Heart left ventricle (tissue), 16 donors: ENCODE measurements around the gene IL15RA. TPM values are rescaled to one million over a fixed set of nuclear protein-coding genes. Genes with fewer than 3 reads are reported as not detected.
A peak's percentile ranks its signal among the peaks of the same experiment; 100 is the strongest.
"Not testable (repeated sequence)": the region's sequence is repeated elsewhere in the genome, so short reads cannot be mapped to it uniquely, and the experiment has no call there.

Source experiments
- ATAC-seq, 4 donors: fragments of 200-7000 bp; cut with Tn5 transposase; one replicate each; pipeline ENCODE4 v1.9.1; 2020 to 2022; ENCODE audit warnings: moderate library complexity in 4 of 4, mild to moderate bottlenecking in 3 of 4, moderate number of reproducible peaks in 1 of 4
- DNase-seq, 5 donors: peaks; one replicate each; pipeline ENCODE4 v3.0.0-alpha.2; 2020
- H3K27ac ChIP-seq, 12 donors: fragments of 200-600 bp; sonication (generic) in 4 of 12; one replicate each; pipeline versions ENCODE4 v1.5.0 to v1.8.0; 2016 to 2022; ENCODE audit warnings: mild to moderate bottlenecking in 2 of 12
- H3K27me3 ChIP-seq, 9 donors: fragments of 200-600 bp; sonication (generic) in 2 of 9; one replicate each; pipeline versions ENCODE4 v1.5.1 to v1.8.0; 2016 to 2022; ENCODE audit warnings: mild to moderate bottlenecking in 3 of 9
- H3K36me3 ChIP-seq, 9 donors: fragments of 200-600 bp; sonication (generic) in 2 of 9; one replicate each; pipeline versions ENCODE4 v1.5.0 to v1.8.0; 2018 to 2022; ENCODE audit warnings: mild to moderate bottlenecking in 2 of 9
- H3K4me1 ChIP-seq, 12 donors: fragments of 200-600 bp; sonication (generic) in 4 of 12; one replicate each; pipeline versions ENCODE4 v1.5.0 to v1.8.0; 2016 to 2022; ENCODE audit warnings: mild to moderate bottlenecking in 3 of 12
- H3K4me3 ChIP-seq, 12 donors: fragments of 200-600 bp; sonication (generic) in 4 of 12; one replicate each; pipeline versions ENCODE4 v1.5.0 to v1.8.0; 2017 to 2022; ENCODE audit warnings: mild to moderate bottlenecking in 9 of 12, moderate library complexity in 4 of 12
- H3K9me3 ChIP-seq, 12 donors: fragments of 200-600 bp; sonication (generic) in 4 of 12; one replicate each; pipeline versions ENCODE4 v1.5.0 to v1.8.0; 2016 to 2022; ENCODE audit warnings: mild to moderate bottlenecking in 1 of 12
- CTCF ChIP-seq, 12 donors: fragments of 200-600 bp; sonication (generic) in 4 of 12; IDR thresholded peaks; one replicate each; pipeline versions ENCODE4 v1.5.0 to v1.8.0; 2018 to 2022; ENCODE audit warnings: antibody characterized with exemption in 12 of 12, mild to moderate bottlenecking in 5 of 12
- POLR2A ChIP-seq, 2 donors: fragments of 450-650 bp; IDR thresholded peaks; one replicate each; pipeline ENCODE4 v1.6.1; 2017; ENCODE audit warnings: antibody characterized with exemption in 2 of 2, mild to moderate bottlenecking in 2 of 2, moderate library complexity in 2 of 2
- WGBS, 4 donors: extraction: QIAGEN DNeasy Blood & Tissue Kit in 2 of 4; methylation state at CpG; one replicate each; pipeline versions ENCODE4 v1.1.5 to v1.1.7; 2013 to 2018; 5-methylcytosine and 5-hydroxymethylcytosine counted together
- intact Hi-C, 10 donors: fragments of 100-400 bp; cut with DNase I; formaldehyde crosslinking; loops; one replicate each; pipeline versions ENCODE4 v1.11.1 to v1.14.2; 2022
- polyA plus RNA-seq, 2 donors: library from polyadenylated mRNA; stranded (reverse); fragments of 200-250 nt; gene quantifications; one replicate each; pipeline ENCODE4 v1.2.3, GENCODE V29; 2013
- total RNA-seq, 9 donors: library from RNA; depleted of rRNA in 2 of 9; stranded (reverse); fragments of >200 nt in 2 of 9; fragmentation: NEBNext Ultra II Directional in 3 of 9; extraction: Animal tissue kit (Norgen Biotek cat#: 25700) in 3 of 9; gene quantifications; one replicate each; pipeline versions ENCODE4 v1.1.0 to v1.2.4, GENCODE V29; 2016 to 2023
- donor health status: ischemic (EF 13 %, LVEDD 7.1; RV severe dilation, severe dysfunction).
- donor health status: healthy with polysubstance abuse.
- donor health status: DM: no; HTN: yes; CAD: no.
- donor health status: DM: no; HTN: no; CAD: no.
- donor health status: ischemic (EF 25% LVEDD 6.9; RV normal size, moderate dysfunction).
- donor health status: ischemic (EF 25% LVEDD 5.7; RV mildly dilated, moderate dysfunction).
- donor health status: healthy.
- donor health status: DM: yes; HTN: yes; CAD: no.
- donor health status: ischemic (EF 35%, LVEDD 5.7; RV mildly dilated, moderate dysfunction).
- donor health status: nonischemic (EF 11% LVEDD 7.7; RV severe dilation, severe dysfunction).
- donor health status: DM: yes; HTN: yes; CAD: no.
- donor health status: PGD.
- donor health status: ischemic (EF 29% LVEDD 5.4; RV normal size, mild dysfunction).
- donor health status: nonischemic (EF 23%, LVEDD 6.1; RV moderate dilation, normal function).

IL15RA gene
- total and polyA plus RNA-seq, 11 donors: 2.2 to 41.1 (median 6.6) TPM

DNA sequence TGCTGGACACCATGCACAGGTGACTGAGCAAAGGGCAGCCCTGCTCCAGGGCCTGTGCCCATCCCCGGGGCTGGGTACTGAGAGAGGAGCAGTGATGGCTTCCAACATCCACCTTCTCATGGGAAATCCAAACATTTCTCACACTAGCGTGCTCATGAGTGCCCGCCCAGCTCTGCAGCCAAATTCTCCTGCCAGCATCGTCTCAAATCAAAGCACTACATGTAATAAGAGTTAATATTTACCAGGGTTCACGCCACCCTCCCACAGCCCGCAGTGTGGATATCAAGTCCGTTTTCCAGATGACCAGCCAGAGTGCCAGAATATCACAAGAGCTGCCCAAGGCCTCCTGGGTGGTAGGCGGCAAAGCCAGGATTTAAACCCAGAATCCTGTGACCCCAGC lies 12.1 kb downstream of the IL15RA start:
- intact Hi-C loops: no loop called here
- ATAC-seq (no peak), DNase-seq (peak in 1 of 5 donors; percentile 7)
- H3K27ac ChIP-seq: no peak overlapping the region
- no peaks in the 10 kb centered on the region for H3K27me3 ChIP-seq
- TF ChIP-seq CTCF (IDR thresholded peaks at IDR 0.05) (no peak), POLR2A (IDR thresholded peaks at IDR 0.05) (no peak)
- WGBS, 4 donors: 89 to 95% (median 93%) methylated on average over 8 of the region's 8 CpGs
- no peak overlapping the region for H3K4me3 ChIP-seq
- H3K36me3 ChIP-seq: peaks cover 0 to 72% (median 9%) of the 10 kb centered on the region in 9 donors
- H3K9me3 ChIP-seq: no peaks in the 10 kb centered on the region
- peaks cover 0 to 7% (median 0%) of the 10 kb centered on the region in 12 donors for H3K4me1 ChIP-seq

DNA sequence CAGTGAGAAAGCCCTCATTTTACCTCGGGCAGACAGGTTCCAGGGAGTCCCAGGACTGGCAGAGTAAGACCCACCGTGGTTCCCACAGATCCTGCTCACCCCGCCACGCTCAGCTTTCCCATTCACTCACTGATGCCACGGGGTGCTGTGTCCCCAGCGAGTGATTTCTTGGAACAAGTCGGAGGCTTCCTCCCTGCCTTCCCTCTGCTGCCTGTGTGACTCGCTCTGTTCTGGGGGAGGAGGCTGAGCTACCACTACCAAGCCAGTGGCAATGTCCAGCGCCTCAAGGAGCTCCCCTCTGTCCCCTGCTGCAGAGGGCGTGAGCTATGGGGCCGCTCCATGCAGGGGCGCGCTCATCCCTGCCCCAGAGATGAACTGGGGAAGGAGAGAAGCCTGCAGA lies 12.6 kb downstream of the IL15RA start:
- TF ChIP-seq POLR2A (IDR thresholded peaks at IDR 0.05) (no peak), CTCF (IDR thresholded peaks at IDR 0.05) (no peak)
- Histone ChIP-seq H3K27ac (no peak overlapping the region), H3K27me3 (no peaks in the 10 kb centered on the region), H3K36me3 (peaks cover 0 to 77% (median 13%) of the 10 kb centered on the region in 9 donors), H3K4me1 (peaks cover 0 to 2% (median 0%) of the 10 kb centered on the region in 12 donors), H3K4me3 (no peak overlapping the region), H3K9me3 (no peaks in the 10 kb centered on the region)
- DNase-seq: peak in 1 of 5 donors; percentile 8
- WGBS, 4 donors: 91 to 96% (median 92%) methylated on average over 13 of the region's 13 CpGs
- no peak for ATAC-seq
- intact Hi-C loops: no loop called here

DNA sequence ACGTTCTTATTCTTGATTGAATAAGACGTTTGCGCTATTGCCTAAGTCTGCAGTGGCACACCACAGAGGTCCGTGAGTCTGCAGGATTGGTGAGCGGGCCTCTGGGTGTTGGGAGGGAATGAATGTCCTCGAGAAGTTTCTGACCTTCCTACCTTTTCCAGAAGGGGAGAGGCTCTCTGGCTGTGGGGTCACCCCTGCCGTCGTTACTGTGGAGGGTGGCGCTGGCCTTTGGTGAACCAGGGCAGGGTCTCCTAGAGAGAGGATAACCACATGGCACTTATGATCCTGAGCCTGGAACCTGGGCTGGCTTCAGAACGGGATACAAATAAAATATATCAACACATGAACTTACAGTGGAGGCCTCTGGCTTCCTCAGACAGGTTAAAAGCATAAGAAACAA lies 13.8 kb downstream of the IL15RA start:
- TF ChIP-seq POLR2A (IDR thresholded peaks at IDR 0.05): no peak
- TF ChIP-seq CTCF (IDR thresholded peaks at IDR 0.05): no peak
- Histone ChIP-seq H3K4me3 (no peak overlapping the region), H3K27me3 (no peaks in the 10 kb centered on the region), H3K9me3 (no peaks in the 10 kb centered on the region), H3K27ac (no peak overlapping the region), H3K4me1 (no peaks in the 10 kb centered on the region), H3K36me3 (peaks cover 0 to 88% (median 22%) of the 10 kb centered on the region in 9 donors)
- intact Hi-C loops: no loop called here
- WGBS, 4 donors: 86 to 94% (median 92%) methylated on average over 10 of the region's 10 CpGs
- DNase-seq (peak in 1 of 5 donors; percentile 18), ATAC-seq (no peak)

- H3K27me3 ChIP-seq: no peaks in the 10 kb centered on the region
- H3K4me1 ChIP-seq: no peaks in the 10 kb centered on the region
- 92 to 98% (median 94%) methylated on average over 7 of the region's 7 CpGs for WGBS, 4 donors
- TF ChIP-seq POLR2A (IDR thresholded peaks at IDR 0.05) (no peak), CTCF (IDR thresholded peaks at IDR 0.05) (no peak)
- no peak overlapping the region for H3K27ac ChIP-seq
- DNase-seq (peak in 1 of 5 donors; percentile 6), ATAC-seq (no peak)
- H3K4me3 ChIP-seq: no peak overlapping the region
- intact Hi-C loops: no loop called here
- no peaks in the 10 kb centered on the region for H3K9me3 ChIP-seq
- peaks cover 0 to 92% (median 22%) of the 10 kb centered on the region in 9 donors for H3K36me3 ChIP-seq
Measured at GRCh38 chr10:5963071-5963470, 14.3 kb downstream of the IL15RA start.

DNA sequence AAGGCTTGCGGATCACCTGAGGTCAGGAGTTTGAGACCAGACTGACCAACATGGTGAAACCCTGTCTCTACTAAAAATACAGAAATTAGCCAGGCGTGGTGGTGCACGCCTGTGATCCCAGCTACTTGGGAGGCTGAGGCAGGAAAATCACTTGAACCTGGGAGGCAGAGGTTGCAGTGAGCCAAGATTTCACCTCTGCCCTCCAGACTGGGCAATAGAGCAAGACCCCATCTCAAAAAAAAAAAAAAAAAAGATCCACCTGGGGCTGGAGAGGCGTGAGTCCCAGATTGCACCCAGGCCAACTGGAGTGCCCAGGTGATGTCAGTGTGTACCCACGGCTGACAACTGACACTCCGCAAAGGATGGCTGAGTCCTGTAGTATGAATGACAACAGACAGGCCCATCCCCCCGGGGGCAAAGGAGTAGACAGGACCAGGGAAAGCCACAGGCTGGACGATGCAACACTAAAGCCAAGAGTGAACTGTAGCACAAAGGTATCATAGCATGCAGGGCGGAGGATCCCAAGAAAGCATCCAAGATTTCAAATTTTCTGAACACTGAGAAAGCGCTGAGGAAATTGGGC lies 14.9 kb downstream of the IL15RA start:
- 95 to 98% (median 98%) methylated on average over 9 to 10 of the region's 10 CpGs for WGBS, 4 donors
- H3K4me1 ChIP-seq: not testable (repeated sequence)
- peaks cover 0 to 96% (median 22%) of the 10 kb centered on the region in 9 donors for H3K36me3 ChIP-seq

More for the DNA sequence above, 14.9 kb downstream of the IL15RA start:
- DNase-seq, intact Hi-C loops, ATAC-seq, H3K4me3 ChIP-seq, H3K9me3 ChIP-seq, H3K27me3 ChIP-seq, H3K27ac ChIP-seq: not testable (repeated sequence)
